Colonic mucosa (tissue), 4 donors: ENCODE results near the gene SLC13A4. TPM values are rescaled to one million over a fixed set of nuclear protein-coding genes. Genes with fewer than 3 reads are reported as not detected.

Experiments
- DNase-seq: peaks from one replicate; pipeline ENCODE4 v3.0.0-alpha.2; 2020
- H3K27ac ChIP-seq: fragments of 200-600 bp; one replicate; pipeline ENCODE4 v1.8.0; 2021
- H3K27me3 ChIP-seq: fragments of 200-600 bp; one replicate; pipeline ENCODE4 v1.8.0; 2021
- H3K36me3 ChIP-seq: fragments of 200-600 bp; one replicate; pipeline ENCODE4 v1.8.0; 2021
- H3K4me1 ChIP-seq: fragments of 200-600 bp; one replicate; pipeline ENCODE4 v1.8.0; 2021; ENCODE audit warnings: mild to moderate bottlenecking
- H3K4me3 ChIP-seq: fragments of 200-600 bp; one replicate; pipeline ENCODE4 v1.8.0; 2021
- H3K9ac ChIP-seq, 2 donors: one replicate each; pipeline ENCODE4 v1.7.0; 2013; ENCODE audit warnings: control low read depth in 2 of 2, low read depth in 2 of 2, low read length in 2 of 2
- H3K9me3 ChIP-seq: fragments of 200-600 bp; one replicate; pipeline ENCODE4 v1.8.0; 2021
- intact Hi-C: fragments of 100-400 bp; cut with DNase I; formaldehyde crosslinking; loops from one replicate; pipeline ENCODE4 v1.14.1; 2022
- total RNA-seq, 2 donors: library from RNA; stranded (reverse); fragmentation: NEBNext Ultra II Directional in 1 of 2; extraction: Animal tissue kit (Norgen Biotek cat#: 25700) in 1 of 2; gene quantifications; one replicate each; pipeline ENCODE4 v1.2.1, GENCODE V29; 2021
- TF ChIP-seq, protein P1 (sequence below): fragments of 200-600 bp; IDR thresholded peaks from one replicate; pipeline ENCODE4 v1.8.0; 2022; ENCODE audit warnings: antibody characterized with exemption, mild to moderate bottlenecking
- donor health status: healthy.
- donor health status: DM: no; HTN: no; CAD: no.
- donor health status: DM: no; HTN: no; CAD: no.

SLC13A4 gene
- total RNA-seq, 2 donors from 2014 or later: not detected

GRCh38 chr7:135665042-135665441 is 62.9 kb downstream of the SLC13A4 start:
- H3K36me3 ChIP-seq: no peaks in the 10 kb centered on the region
- H3K27ac ChIP-seq: no peak overlapping the region
- TF ChIP-seq, protein P1, sequence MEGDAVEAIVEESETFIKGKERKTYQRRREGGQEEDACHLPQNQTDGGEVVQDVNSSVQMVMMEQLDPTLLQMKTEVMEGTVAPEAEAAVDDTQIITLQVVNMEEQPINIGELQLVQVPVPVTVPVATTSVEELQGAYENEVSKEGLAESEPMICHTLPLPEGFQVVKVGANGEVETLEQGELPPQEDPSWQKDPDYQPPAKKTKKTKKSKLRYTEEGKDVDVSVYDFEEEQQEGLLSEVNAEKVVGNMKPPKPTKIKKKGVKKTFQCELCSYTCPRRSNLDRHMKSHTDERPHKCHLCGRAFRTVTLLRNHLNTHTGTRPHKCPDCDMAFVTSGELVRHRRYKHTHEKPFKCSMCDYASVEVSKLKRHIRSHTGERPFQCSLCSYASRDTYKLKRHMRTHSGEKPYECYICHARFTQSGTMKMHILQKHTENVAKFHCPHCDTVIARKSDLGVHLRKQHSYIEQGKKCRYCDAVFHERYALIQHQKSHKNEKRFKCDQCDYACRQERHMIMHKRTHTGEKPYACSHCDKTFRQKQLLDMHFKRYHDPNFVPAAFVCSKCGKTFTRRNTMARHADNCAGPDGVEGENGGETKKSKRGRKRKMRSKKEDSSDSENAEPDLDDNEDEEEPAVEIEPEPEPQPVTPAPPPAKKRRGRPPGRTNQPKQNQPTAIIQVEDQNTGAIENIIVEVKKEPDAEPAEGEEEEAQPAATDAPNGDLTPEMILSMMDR: no peak
- H3K27me3 ChIP-seq: no peaks in the 10 kb centered on the region
- no peaks in the 10 kb centered on the region for H3K4me1 ChIP-seq
- DNase-seq: no peak
- no peak overlapping the region for H3K4me3 ChIP-seq
- intact Hi-C loops: loop anchor here (10.0 kb wide), 1 partner anchor 310 kb away; the partner anchor contains the start of gene MTPN
- no peak overlapping the region for H3K9ac ChIP-seq
- H3K9me3 ChIP-seq: no peaks in the 10 kb centered on the region

GRCh38 chr7:135664046-135664589 is 63.9 kb downstream of the SLC13A4 start:
- TF ChIP-seq, protein P1: no peak
- Histone ChIP-seq H3K36me3 (no peaks in the 10 kb centered on the region), H3K9me3 (no peaks in the 10 kb centered on the region), H3K4me1 (no peaks in the 10 kb centered on the region), H3K27me3 (no peaks in the 10 kb centered on the region), H3K27ac (no peak overlapping the region), H3K4me3 (no peak overlapping the region), H3K9ac (no peak overlapping the region)
- DNase-seq: no peak
- intact Hi-C loops: loop anchor here (10.0 kb wide), 1 partner anchor 311 kb away; the partner anchor contains the start of gene MTPN

GRCh38 chr7:135662373-135663114 is 65.4 kb downstream of the SLC13A4 start, which contains the start of gene STMP1:
STMP1 (plus strand) TSS chr7:135662514.
- Histone ChIP-seq H3K9me3 (no peaks in the 10 kb centered on the region), H3K4me1 (no peaks in the 10 kb centered on the region), H3K27me3 (no peaks in the 10 kb centered on the region), H3K27ac (peak within 1 kb of the TSS; percentile 69), H3K9ac (peak within 1 kb of the TSS; percentile 87), H3K36me3 (no peaks in the 10 kb centered on the region), H3K4me3 (peak within 1 kb of the TSS; percentile 49)
- TF ChIP-seq, protein P1: no peak
- intact Hi-C loops: loop anchor here (10.0 kb wide), 1 partner anchor 312 kb away; the partner anchor contains the start of gene MTPN
- DNase-seq: peak; percentile 96

GRCh38 chr7:135662123-135662372 is 65.9 kb downstream of the SLC13A4 start:
- Histone ChIP-seq H3K4me3 (peak overlapping the region; percentile 49), H3K9ac (peak overlapping the region; percentile 68 to 78), H3K27me3 (no peaks in the 10 kb centered on the region), H3K9me3 (no peaks in the 10 kb centered on the region), H3K4me1 (no peaks in the 10 kb centered on the region), H3K27ac (peak overlapping the region; percentile 69), H3K36me3 (no peaks in the 10 kb centered on the region)
- DNase-seq: no peak
- TF ChIP-seq, protein P1: peak; percentile 77
- intact Hi-C loops: loop anchor here (10.0 kb wide), 1 partner anchor 313 kb away; the partner anchor contains the start of gene MTPN

- H3K36me3 ChIP-seq: no peaks in the 10 kb centered on the region
- H3K27ac ChIP-seq: peak overlapping the region; percentile 69
- H3K9me3 ChIP-seq: no peaks in the 10 kb centered on the region
- no peaks in the 10 kb centered on the region for H3K4me1 ChIP-seq
- intact Hi-C loops: loop anchor here (10.0 kb wide), 1 partner anchor 313 kb away; the partner anchor contains the start of gene MTPN
- TF ChIP-seq, protein P1: no peak
- peak overlapping the region; percentile 49 for H3K4me3 ChIP-seq
- no peaks in the 10 kb centered on the region for H3K27me3 ChIP-seq
- H3K9ac ChIP-seq: peak overlapping the region; percentile 68 to 78
- no peak for DNase-seq
These were observed 66.5 kb downstream of the SLC13A4 start for GRCh38 chr7:135661311-135662122.
